MM.1S (cell line): ENCODE data around the gene SEC22C.

ENCODE experiments used
- EZH2 ChIP-seq: fragments of 300-600 bp; sonication (generic); optimal IDR thresholded peaks from 2 replicates; pipeline ENCODE3; 2017; ENCODE audit warnings: low read depth, mild to moderate bottlenecking, antibody characterized with exemption, low read length, mixed read lengths
- TF ChIP-seq, protein P1 (sequence below): fragments of 300-600 bp; sonication (generic); IDR thresholded peaks from 2 replicates; pipeline ENCODE4 v1.5.1; 2016; ENCODE audit warnings: antibody characterized with exemption, low read length, mixed read lengths

DNA sequence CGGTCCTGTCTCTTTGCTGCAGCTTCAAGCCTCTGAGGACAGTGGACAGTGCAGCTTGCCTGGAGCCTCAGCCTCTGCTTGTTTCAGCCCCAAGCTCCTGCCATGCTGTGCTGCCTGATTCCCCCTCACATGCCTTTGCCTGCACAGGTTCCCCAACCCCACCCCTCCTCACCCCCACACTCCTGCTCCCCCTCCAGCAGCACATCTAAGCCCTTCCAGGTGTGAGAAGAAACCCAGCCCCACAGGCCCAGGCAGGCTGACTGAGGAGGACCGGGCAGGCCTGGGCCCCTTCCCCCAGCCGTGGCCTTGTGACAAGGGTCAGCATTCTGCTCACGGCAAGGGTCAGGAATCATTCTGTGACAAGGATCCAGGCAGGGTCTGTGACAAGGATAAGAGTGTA is 56.6 kb downstream of the SEC22C start:
- TF ChIP-seq, protein P1, sequence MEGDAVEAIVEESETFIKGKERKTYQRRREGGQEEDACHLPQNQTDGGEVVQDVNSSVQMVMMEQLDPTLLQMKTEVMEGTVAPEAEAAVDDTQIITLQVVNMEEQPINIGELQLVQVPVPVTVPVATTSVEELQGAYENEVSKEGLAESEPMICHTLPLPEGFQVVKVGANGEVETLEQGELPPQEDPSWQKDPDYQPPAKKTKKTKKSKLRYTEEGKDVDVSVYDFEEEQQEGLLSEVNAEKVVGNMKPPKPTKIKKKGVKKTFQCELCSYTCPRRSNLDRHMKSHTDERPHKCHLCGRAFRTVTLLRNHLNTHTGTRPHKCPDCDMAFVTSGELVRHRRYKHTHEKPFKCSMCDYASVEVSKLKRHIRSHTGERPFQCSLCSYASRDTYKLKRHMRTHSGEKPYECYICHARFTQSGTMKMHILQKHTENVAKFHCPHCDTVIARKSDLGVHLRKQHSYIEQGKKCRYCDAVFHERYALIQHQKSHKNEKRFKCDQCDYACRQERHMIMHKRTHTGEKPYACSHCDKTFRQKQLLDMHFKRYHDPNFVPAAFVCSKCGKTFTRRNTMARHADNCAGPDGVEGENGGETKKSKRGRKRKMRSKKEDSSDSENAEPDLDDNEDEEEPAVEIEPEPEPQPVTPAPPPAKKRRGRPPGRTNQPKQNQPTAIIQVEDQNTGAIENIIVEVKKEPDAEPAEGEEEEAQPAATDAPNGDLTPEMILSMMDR: no peak
- TF ChIP-seq EZH2: no peak
